WTC11 (cell line): ENCODE data around the gene LRRC72. TPM values are rescaled to one million over a fixed set of nuclear protein-coding genes. Genes with fewer than 3 reads are reported as not detected.

Experiments used
- ATAC-seq: fragments of 200-7000 bp; cut with Tn5 transposase; 2 replicates; pipeline ENCODE4 v1.10.0; 2021; ENCODE audit warnings: mild to moderate bottlenecking, moderate library complexity
- Bru-seq: library from RNA; stranded (reverse); fragments of 400-500 nt; gene quantifications from one replicate; lab custom pipeline; 2021; lab: Mats Ljungman, UMichigan
- CTCF ChIA-PET: fragments of 300-600 bp; sonication (Branson Sonifier 250); formaldehyde crosslinking; loops from one replicate; lab custom pipeline; 2021; ENCODE audit warnings: antibody characterized with exemption; lab: Charles Lee
- POLR2A ChIA-PET: fragments of 350-600 bp; sonication (Branson Sonifier 250); formaldehyde crosslinking; loops from one replicate; lab custom pipeline; 2021; ENCODE audit warnings: antibody characterized with exemption; lab: Charles Lee
- DNase-seq: peaks from one replicate; pipeline ENCODE4 v3.0.0; 2021; ENCODE audit warnings: low spot score
- H3K27ac Mint-ChIP-seq: 2 replicates; pipeline ENCODE4 v1.8.0; 2021; ENCODE audit warnings: mixed read lengths
- H3K27me3 Mint-ChIP-seq: 2 replicates; pipeline ENCODE4 v1.8.0; 2021; ENCODE audit warnings: low read depth, mild to moderate bottlenecking, moderate library complexity, mixed read lengths
- H3K36me3 Mint-ChIP-seq: 2 replicates; pipeline ENCODE4 v1.8.0; 2021; ENCODE audit warnings: mixed read lengths
- H3K4me1 Mint-ChIP-seq: 2 replicates; pipeline ENCODE4 v1.8.0; 2022; ENCODE audit warnings: mixed read lengths
- H3K4me3 Mint-ChIP-seq: 2 replicates; pipeline ENCODE4 v1.8.0; 2021; ENCODE audit warnings: mild to moderate bottlenecking, moderate library complexity, mixed read lengths
- H3K9me3 Mint-ChIP-seq: 2 replicates; pipeline ENCODE4 v1.8.0; 2021; ENCODE audit warnings: mixed read lengths
- ATF1 ChIP-seq: sonication (generic); formaldehyde crosslinking; IDR thresholded peaks from 2 replicates; pipeline ENCODE4 v1.8.1; 2023; ENCODE audit warnings: mild to moderate bottlenecking, moderate library complexity, missing genetic modification reagents
- ERG ChIP-seq: fragments of 250-450 bp; sonication (Bioruptor Pico); IDR thresholded peaks from 2 replicates; pipeline ENCODE4 v1.8.0; 2021; ENCODE audit warnings: mild to moderate bottlenecking
- MXD4 ChIP-seq: fragments of 250-450 bp; sonication (Bioruptor Pico); IDR thresholded peaks from 2 replicates; pipeline ENCODE4 v1.8.0; 2021; ENCODE audit warnings: mild to moderate bottlenecking, moderate library complexity, borderline replicate concordance
- NR1H2 ChIP-seq: sonication (generic); formaldehyde crosslinking; IDR thresholded peaks from 2 replicates; pipeline ENCODE4 v1.9.0; 2021; ENCODE audit warnings: mild to moderate bottlenecking, moderate library complexity, missing genetic modification reagents
- NR3C1 ChIP-seq: sonication (generic); formaldehyde crosslinking; conservative IDR thresholded peaks from 2 replicates; pipeline ENCODE4 v1.8.1; 2023; ENCODE audit warnings: low read depth, mild to moderate bottlenecking, missing genetic modification reagents
- PRRX2 ChIP-seq: fragments of 250-450 bp; sonication (Bioruptor Pico); IDR thresholded peaks from 2 replicates; pipeline ENCODE4 v1.8.0; 2021; ENCODE audit warnings: mild to moderate bottlenecking
- RORB ChIP-seq: fragments of 250-450 bp; sonication (Bioruptor Pico); IDR thresholded peaks from 2 replicates; pipeline ENCODE4 v1.9.0; 2021; ENCODE audit warnings: mild to moderate bottlenecking
- TEAD4 ChIP-seq: sonication (generic); formaldehyde crosslinking; IDR thresholded peaks from 2 replicates; pipeline ENCODE4 v1.8.0; 2022; ENCODE audit warnings: mild to moderate bottlenecking, missing genetic modification reagents
- USF1 ChIP-seq: sonication (generic); formaldehyde crosslinking; IDR thresholded peaks from 2 replicates; pipeline ENCODE4 v1.8.0; 2022; ENCODE audit warnings: mild to moderate bottlenecking, missing genetic modification reagents
- ZBTB43 ChIP-seq: sonication (generic); formaldehyde crosslinking; IDR thresholded peaks from 2 replicates; pipeline ENCODE4 v1.8.1; 2023; ENCODE audit warnings: mild to moderate bottlenecking, missing genetic modification reagents
- ZNF232 ChIP-seq: sonication (generic); formaldehyde crosslinking; IDR thresholded peaks from 2 replicates; pipeline ENCODE4 v1.8.0; 2022; ENCODE audit warnings: mild to moderate bottlenecking, missing genetic modification reagents
- ZNF425 ChIP-seq: fragments of 250-450 bp; sonication (Bioruptor Pico); conservative IDR thresholded peaks from 2 replicates; pipeline ENCODE4 v1.9.0; 2021; ENCODE audit warnings: mild to moderate bottlenecking
- long read RNA-seq, 3 experiments: library from RNA in 1 of 3; library from capped mRNA in 1 of 3; library from polyadenylated mRNA in 1 of 3; unstranded in 2 of 3; stranded (forward) in 1 of 3; transcript quantifications; one replicate each; pipeline ENCODE4 v2.0.0, GENCODE V29; 2021
- total RNA-seq: library from RNA; stranded (reverse); gene quantifications from 3 replicates; pipeline ENCODE4 v1.2.3, GENCODE V29; 2021
- TF ChIP-seq, protein P1 (sequence below): sonication (generic); formaldehyde crosslinking; conservative IDR thresholded peaks from 2 replicates; pipeline ENCODE4 v1.8.1; 2022; ENCODE audit warnings: mild to moderate bottlenecking, missing genetic modification reagents
- TF ChIP-seq, protein P2 (sequence below): sonication (generic); formaldehyde crosslinking; IDR thresholded peaks from 2 replicates; pipeline ENCODE4 v1.8.1; 2023; ENCODE audit warnings: mild to moderate bottlenecking, missing genetic modification reagents
- TF ChIP-seq, protein P3 (sequence below): sonication (generic); formaldehyde crosslinking; IDR thresholded peaks from 2 replicates; pipeline ENCODE4 v1.8.1; 2023; ENCODE audit warnings: mild to moderate bottlenecking, missing genetic modification reagents, borderline replicate concordance
- TF ChIP-seq, protein P4 (sequence below): fragments of 250-450 bp; sonication (Bioruptor Pico); IDR thresholded peaks from 2 replicates; pipeline ENCODE4 v2.1.2; 2022; ENCODE audit warnings: mild to moderate bottlenecking, moderate library complexity

Gene LRRC72
- total RNA-seq, result not detected in 3 replicates
- percentile 1 among the genes with signal in this experiment for Bru-seq, nascent RNA
- long read RNA-seq, experiment 1, result 0 reads
- long read RNA-seq, experiment 2, result 0 reads
- long read RNA-seq, experiment 3, result 0 reads

GRCh38 chr7:16526742-16527540 is at the start of gene LRRC72:
LRRC72 (plus strand) TSS chr7:16526825; CDS start chr7:16526953, 128 bp downstream.
- POLR2A ChIA-PET, result no interaction called here
- TF ChIP-seq, protein P1, sequence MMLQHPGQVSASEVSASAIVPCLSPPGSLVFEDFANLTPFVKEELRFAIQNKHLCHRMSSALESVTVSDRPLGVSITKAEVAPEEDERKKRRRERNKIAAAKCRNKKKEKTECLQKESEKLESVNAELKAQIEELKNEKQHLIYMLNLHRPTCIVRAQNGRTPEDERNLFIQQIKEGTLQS (CRISPR knock-in tag), result no peak
- TF ChIP-seq ERG (CRISPR knock-in tag) (no peak), ZNF425 (no peak)
- TF ChIP-seq, all 79 proteins: peak for 0
- Mint-ChIP-seq H3K27ac (no peak within 1 kb of the TSS), H3K4me1 (peaks cover 7% of the 10 kb centered on the region; the same call in 1 of the 2 replicates), H3K36me3 (no peaks in the 10 kb centered on the region), H3K4me3 (no peak within 1 kb of the TSS), H3K9me3 (no peaks in the 10 kb centered on the region), H3K27me3 (no peaks in the 10 kb centered on the region)
- ATAC-seq, result no peak
- CTCF ChIA-PET, result interaction anchor here (1.0 kb wide), 1 partner anchor 38 kb away, joined by 4 read pairs; no protein-coding TSS in a partner anchor
- DNase-seq, result no peak

GRCh38 chr7:16479161-16479560 is 47.5 kb upstream of the LRRC72 start:
- no peaks in the 10 kb centered on the region for H3K4me1 Mint-ChIP-seq
- H3K36me3 Mint-ChIP-seq, result no peaks in the 10 kb centered on the region
- DNase-seq (no peak), ATAC-seq (no peak)
- ChIA-PET POLR2A (no interaction called here), CTCF (no interaction called here)
- no peak overlapping the region for H3K27ac Mint-ChIP-seq
- TF ChIP-seq, protein P2, sequence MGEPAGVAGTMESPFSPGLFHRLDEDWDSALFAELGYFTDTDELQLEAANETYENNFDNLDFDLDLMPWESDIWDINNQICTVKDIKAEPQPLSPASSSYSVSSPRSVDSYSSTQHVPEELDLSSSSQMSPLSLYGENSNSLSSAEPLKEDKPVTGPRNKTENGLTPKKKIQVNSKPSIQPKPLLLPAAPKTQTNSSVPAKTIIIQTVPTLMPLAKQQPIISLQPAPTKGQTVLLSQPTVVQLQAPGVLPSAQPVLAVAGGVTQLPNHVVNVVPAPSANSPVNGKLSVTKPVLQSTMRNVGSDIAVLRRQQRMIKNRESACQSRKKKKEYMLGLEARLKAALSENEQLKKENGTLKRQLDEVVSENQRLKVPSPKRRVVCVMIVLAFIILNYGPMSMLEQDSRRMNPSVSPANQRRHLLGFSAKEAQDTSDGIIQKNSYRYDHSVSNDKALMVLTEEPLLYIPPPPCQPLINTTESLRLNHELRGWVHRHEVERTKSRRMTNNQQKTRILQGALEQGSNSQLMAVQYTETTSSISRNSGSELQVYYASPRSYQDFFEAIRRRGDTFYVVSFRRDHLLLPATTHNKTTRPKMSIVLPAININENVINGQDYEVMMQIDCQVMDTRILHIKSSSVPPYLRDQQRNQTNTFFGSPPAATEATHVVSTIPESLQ (CRISPR knock-in tag), result no peak
- TF ChIP-seq NR3C1 (CRISPR knock-in tag) (no peak), ZNF232 (CRISPR knock-in tag) (no peak), ATF1 (no peak), USF1 (CRISPR knock-in tag) (no peak), PRRX2 (CRISPR knock-in tag) (no peak), RORB (CRISPR knock-in tag) (no peak), MXD4 (CRISPR knock-in tag) (no peak), TEAD4 (CRISPR knock-in tag) (no peak), NR1H2 (no peak), ZBTB43 (CRISPR knock-in tag) (no peak)
- TF ChIP-seq, protein P3, sequence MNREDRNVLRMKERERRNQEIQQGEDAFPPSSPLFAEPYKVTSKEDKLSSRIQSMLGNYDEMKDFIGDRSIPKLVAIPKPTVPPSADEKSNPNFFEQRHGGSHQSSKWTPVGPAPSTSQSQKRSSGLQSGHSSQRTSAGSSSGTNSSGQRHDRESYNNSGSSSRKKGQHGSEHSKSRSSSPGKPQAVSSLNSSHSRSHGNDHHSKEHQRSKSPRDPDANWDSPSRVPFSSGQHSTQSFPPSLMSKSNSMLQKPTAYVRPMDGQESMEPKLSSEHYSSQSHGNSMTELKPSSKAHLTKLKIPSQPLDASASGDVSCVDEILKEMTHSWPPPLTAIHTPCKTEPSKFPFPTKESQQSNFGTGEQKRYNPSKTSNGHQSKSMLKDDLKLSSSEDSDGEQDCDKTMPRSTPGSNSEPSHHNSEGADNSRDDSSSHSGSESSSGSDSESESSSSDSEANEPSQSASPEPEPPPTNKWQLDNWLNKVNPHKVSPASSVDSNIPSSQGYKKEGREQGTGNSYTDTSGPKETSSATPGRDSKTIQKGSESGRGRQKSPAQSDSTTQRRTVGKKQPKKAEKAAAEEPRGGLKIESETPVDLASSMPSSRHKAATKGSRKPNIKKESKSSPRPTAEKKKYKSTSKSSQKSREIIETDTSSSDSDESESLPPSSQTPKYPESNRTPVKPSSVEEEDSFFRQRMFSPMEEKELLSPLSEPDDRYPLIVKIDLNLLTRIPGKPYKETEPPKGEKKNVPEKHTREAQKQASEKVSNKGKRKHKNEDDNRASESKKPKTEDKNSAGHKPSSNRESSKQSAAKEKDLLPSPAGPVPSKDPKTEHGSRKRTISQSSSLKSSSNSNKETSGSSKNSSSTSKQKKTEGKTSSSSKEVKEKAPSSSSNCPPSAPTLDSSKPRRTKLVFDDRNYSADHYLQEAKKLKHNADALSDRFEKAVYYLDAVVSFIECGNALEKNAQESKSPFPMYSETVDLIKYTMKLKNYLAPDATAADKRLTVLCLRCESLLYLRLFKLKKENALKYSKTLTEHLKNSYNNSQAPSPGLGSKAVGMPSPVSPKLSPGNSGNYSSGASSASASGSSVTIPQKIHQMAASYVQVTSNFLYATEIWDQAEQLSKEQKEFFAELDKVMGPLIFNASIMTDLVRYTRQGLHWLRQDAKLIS (CRISPR knock-in tag), result no peak
- TF ChIP-seq, protein P4, sequence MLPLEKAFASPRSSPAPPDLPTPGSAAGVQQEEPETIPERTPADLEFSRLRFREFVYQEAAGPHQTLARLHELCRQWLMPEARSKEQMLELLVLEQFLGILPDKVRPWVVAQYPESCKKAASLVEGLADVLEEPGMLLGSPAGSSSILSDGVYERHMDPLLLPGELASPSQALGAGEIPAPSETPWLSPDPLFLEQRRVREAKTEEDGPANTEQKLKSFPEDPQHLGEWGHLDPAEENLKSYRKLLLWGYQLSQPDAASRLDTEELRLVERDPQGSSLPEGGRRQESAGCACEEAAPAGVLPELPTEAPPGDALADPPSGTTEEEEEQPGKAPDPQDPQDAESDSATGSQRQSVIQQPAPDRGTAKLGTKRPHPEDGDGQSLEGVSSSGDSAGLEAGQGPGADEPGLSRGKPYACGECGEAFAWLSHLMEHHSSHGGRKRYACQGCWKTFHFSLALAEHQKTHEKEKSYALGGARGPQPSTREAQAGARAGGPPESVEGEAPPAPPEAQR (CRISPR knock-in tag), result no peak
- no peak overlapping the region for H3K4me3 Mint-ChIP-seq
- no peaks in the 10 kb centered on the region for H3K27me3 Mint-ChIP-seq
- no peaks in the 10 kb centered on the region for H3K9me3 Mint-ChIP-seq
